NCI-H69 (cell line): ENCODE results near the gene NGB.
A peak's percentile ranks its signal among the peaks of the same experiment; 100 is the strongest.
"Not testable (repeated sequence)": the region's sequence is repeated elsewhere in the genome, so short reads cannot be mapped to it uniquely, and the experiment has no call there.

Source experiments
- DNase-seq: peaks from one replicate; lab custom pipeline; 2025; lab: John Stamatoyannopoulos, UW

NGB gene

DNA sequence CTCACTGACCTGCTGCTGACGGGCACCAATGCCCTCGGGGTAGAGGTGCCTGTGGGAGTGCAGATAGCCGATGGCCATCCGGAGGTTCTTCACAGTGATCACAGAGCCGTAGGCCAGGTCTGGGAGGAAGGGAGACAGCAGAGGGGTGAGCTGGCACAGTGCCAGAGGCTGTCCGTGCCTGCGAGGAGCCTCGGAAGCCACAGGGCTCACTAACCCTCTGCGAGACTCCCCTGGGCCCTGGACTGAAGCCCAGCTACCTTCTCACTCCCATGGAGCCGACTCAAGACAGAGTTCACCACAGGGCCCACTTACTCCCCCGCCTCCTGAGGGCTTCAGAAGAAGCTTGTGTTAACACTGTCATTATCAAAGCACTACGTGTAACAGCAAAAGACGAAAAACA is 25.1 kb upstream of the NGB start:
- no peak for DNase-seq

DNA sequence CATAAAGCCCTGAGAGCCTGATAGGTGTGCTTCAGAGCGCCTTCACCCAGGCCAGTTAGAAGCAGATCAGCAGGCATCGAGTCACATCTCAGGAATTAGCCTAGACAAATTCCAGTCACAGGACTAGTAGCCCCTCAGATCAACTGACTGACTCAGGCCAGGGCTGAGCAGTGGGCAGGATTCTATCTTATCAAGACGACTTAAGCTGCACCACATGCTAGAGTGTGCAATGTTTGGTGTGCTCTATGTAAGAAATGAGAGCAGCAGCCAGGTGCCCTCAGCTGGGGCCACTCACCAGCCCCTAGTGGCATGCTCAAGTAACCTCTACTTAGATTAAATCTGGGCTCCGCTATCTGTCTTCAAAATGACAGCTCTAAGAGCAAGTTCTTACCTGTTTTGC is 19.7 kb upstream of the NGB start:
- no peak for DNase-seq

DNA sequence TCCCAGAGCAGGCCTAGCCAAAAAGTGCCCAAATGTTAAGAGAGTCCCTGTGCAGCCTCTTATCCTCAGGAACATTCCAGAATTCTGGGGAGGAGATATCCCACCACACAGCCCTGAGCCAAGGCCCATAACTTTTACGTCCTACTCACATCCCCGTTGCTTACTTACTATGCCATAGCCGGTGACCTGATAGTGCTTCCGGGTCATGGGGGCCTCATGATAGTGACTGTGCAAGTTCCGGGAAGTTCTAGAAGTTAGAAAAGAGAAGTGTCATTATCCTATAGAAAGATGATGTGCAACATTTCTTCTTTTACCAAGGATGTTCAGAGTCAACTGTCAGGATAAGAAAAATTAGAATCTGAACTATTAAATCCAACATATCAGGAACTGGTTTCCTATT is 15.6 kb upstream of the NGB start:
- no peak for DNase-seq

DNA sequence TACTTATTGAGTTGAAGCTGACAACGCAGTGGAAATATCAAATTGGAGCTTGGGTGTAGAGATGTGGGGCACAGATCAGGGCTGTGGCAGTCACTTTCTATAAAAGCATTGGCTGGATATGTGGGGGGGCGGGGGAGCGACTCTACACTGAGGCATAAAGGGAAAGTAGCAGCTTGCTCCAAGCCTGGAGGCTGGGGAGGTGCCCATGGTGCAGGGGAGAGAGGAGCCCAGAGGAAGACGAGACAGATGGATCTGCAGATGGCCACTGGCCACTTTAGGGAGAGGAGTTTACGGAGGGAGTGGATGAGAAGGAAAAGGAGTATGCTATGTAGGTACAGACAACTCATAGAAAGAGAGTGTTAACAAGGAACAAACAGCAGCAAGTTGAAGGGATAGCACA is 13.5 kb upstream of the NGB start:
- no peak for DNase-seq

DNA sequence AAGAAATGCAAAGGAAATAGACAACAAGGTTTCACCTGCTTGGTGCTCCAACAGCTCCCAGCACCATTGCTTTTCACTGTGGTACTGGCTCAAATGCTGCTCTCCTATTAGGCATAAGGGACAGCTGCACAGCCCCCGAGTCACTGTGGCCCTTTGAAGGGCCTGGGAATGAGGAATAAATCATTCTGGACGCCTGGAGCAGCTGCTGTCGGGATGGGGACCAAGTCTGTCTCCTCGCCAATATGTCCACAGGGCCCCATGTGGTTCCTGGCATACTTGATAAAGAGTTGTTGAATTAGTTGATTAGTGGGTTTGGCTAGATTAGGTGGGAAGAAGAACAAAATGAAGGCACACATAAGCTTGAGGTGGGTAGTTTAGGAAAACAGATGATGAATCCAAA is 13.1 kb upstream of the NGB start:
- DNase-seq = no peak

DNA sequence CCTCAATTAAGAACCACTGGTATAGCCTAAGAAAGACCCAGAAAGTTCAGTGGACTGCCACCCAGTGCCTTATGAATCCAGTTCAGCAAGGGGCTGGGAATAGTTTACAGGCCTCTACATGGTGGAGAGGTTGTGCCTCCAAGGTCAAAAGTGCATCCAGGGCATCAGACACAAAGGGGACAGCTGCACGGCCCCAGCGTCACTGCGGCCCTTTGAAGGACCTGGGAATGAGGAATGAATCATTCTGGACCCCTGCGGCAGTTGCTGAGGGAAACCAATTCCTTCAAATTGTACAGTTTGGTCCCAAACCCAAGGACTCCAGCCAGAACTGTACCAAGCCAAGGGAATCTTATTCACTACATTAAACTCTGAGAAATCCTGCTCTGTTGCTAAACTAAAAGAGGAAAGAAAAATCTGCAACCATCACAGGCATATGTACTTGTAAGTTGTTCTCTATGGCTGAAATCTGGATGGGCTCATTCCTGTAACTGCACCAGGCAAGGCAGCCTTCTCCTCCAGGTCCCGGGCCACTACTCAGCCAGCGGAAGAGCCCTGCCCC is 10.9 kb upstream of the NGB start:
- no peak for DNase-seq

DNA sequence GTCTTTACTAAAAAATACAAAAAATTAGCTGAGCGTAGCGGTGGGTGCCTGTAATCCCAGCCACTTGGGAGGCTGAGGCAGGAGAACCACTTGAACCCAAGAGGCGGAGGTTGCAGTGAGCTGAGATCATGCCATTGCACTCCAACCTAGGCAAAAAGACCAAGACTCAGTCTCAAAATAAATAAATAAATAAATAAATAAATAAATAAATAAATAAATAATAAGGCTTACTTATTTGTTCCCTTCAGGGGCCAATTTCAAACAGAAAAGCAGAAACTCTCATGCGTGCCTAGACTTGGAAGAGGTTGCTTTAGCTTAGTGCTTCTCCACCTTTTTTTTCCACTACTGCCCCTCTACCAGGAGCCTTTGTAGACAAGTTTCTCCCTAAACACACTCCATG is 9.9 kb upstream of the NGB start:
- DNase-seq = not testable (repeated sequence)

DNA sequence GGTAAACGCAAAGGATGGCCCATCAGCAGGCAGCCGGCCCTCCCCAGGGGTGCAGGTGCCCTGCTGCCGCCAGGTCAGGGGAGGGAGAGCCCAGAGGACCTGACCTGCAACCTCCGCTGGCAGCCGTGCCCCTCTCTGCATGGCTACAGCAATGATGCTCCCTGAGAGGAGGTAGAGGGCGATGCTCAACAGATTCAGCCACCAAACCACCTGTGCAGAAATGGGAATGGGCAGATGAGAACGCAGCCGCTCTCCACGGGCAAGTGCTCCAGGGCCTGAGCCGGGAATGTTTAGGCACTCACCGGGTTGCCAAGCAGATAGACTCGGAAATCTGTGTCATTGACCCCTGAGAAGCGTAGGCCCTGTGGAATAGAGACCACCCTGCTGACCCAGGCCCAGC is 8.7 kb upstream of the NGB start:
- DNase-seq = no peak

DNA sequence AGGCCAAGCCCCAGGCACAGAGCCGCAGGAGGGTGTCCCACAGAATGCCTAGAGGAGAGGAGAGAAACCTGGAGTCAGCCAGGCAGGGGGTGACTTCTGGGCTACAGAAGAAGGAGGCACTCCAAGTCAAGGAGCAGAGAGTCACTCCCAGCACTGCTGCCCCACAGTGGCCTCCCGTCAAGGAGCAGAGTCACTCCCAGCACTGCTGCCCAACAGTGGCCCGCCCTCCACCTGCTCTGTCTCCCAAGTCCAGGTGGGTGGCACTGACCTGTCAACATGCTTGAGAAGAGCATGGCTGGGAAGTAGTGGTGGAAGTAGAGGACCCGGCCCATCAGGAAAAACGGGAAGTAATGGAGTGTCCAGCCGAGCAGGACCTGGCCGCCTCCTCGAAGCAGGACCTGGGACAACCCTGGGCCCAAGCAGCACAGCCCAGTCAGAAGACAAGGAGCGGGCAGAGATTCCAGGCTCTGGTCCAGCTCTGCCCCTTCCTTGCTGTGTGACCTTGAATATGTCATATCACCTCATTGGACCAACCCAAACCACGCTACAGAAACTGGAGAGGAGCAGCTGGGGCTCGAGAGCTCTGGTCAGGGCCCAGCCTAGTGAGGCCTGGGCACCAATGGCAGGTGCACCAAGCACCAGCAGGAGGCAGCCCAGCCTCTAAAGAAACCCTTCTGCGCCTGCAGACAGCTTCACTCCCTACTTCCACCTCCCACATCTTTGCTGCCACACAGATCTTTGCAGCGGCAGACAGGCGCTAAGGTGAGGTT is 7.6 kb upstream of the NGB start:
- DNase-seq = no peak

DNA sequence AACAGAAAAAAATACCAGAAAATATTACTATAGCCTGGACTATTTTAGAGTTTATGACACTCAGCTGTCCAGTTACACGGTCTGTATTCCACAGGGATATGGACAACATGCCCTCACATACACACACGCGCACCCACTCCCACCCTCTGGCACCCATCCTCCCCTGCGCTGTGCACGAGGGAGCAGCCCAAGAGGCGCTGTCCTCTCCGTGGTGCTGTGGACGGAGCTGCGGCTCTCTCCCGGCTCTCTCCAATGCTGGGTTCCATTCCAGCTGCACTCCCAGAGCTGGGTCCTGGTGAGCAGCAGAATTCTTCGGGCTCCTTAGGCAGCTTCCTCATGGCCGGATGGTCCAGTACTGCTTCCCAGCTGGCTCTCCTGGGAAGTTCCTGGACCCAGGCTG is 6.0 kb upstream of the NGB start:
- no peak for DNase-seq

DNA sequence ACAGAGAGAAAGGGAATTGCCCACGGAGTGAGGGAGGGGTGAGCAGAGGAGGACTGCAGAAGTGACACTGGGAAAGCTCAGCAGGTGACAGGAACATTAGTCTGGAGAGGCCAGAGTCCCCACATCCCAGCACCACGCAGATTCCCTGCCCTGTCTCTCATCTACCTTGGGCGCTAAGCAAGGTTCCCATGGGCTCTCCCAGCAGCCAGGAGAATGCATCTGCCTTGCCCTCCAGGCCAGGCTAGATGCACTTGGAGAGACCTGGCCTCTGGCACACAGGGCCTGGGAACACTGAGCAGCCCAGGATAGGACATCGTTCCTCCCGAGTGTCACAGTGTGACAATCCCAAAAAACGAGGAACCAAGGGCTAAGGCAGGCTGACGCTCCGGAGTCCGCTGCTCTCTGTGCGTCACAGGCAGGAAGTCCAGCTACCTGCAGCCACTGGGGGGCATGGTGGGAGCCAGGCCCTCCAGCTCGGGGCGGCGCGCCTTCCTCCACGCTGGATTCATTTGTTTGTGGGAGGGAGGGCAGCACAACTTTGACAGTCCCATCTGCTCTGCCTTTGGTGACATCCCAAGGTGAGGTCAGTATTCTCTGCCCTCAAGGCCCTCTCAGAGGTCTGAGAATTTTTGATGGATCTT is 5.4 kb upstream of the NGB start:
- DNase-seq = no peak

DNA sequence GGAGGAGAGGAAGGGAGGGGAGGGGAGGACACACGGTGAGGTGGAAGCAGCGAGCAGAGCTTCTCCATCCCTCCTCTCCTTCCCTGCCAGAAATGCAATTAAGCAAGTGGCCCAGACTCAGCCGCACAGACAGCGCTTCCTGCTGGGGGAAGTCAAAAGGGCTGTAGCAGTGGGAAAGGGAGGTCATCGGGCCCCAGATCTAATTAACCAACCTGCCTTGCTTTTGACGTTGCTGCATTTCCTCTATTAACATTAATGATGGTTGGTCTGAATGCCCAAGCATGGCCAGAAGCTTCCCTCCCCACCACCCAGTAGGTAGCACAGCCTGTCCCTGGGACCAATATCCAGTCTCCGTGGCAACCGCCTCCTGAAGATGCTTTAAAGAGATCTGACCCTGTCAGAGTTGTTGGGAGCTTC is 4.6 kb upstream of the NGB start:
- DNase-seq = peak; percentile 22

DNA sequence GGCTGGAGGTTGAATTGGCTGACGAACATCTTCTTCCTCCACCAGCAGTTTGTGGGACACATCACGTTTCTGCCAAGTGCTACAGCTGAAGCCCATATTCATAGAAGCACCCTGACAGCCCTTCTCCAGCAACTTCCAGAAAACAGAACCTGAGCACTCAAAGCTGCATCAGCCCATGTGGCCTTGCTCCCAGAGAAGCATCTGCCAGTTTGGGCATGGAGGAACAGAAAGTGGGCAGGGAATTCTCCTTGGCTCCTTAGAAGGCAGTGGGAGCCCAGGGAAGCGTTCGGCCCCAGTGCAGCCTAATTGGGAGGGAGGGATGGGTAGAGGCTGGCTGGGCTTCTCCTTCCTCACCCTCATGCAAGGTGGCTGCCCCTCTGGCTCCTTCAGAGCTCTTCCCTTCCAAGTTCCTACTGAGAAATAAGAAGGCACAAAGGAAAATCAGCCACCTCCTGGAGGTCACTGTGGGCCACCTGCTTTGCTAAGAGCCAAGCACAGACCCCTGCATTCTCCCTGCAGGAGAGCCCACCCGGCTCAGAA is 4.1 kb upstream of the NGB start:
- DNase-seq = no peak

DNA sequence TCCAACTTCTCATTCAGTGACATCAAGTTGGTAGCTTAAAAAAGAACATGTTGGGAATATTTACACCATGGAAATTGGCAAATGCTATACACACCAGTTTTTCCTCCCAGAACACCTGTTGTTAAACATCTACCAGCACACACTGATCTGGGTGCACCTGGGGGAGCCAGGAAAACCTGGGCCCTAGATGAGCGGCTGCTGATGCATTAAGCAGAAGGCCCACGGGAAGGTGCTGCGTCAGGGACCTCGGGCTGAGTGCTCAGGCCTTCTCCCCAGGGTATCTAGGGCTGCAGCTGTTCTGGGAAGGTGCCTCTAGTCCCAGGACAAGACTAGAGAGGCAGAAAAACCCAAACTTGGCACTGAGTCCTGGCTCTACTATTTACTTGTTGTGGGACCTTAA is 2.8 kb upstream of the NGB start:
- DNase-seq = no peak

DNA sequence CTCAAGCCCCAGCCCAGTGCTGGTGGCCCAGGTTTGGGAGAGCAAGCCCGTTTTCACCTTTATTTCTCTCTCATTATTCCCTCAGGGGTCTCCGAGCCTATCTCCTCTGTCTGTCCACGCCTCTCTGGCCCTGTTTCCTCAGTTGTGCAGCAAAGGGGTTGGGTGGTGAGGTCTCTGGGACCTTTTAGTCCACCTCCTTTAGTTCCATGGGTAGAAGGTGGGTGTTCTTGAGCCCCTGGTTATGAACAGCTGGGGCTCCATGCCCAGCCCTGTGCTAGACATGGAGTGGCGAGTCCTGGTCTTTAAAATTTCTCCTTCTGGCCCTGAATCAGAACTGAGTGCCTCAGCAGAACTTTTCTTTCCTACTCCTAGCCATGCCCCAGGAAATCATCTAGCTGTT is 1.3 kb upstream of the NGB start:
- no peak for DNase-seq

DNA sequence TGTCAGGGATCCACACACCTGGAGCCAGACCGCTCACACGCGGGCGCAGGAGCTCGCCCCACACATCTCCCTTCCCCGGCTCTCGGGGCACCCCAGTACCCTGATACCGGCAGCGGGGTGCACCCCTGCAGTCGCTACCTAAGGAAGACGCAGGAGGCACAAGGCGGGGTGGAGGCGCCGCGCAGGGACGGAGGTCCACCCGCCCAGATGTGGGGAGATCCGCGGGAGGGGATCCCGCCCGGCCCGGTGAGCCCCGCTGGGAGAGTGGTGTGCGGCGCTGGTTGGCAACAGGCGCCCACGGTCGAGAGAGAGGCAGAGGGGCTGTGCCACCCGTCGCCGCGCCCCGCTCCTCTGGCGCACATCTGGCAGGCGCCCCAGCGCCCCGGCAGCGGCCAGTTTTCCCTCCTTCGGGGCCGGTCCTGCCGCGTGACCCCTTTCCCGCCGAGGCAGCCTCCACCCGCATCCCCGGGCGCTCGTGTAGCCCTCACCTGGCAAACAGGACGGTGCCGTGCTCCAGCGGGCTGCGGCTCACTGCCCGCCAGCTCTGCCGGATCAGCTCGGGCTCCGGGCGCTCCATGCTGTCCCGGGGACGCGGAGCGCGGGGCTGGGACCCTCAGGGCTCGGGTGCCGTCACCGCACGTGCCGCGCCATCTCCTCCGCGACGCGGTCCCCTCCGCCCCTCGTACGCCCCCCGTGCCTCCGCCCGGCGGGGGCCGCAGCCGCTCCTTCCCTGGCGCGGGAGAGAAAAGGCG is 469 bp downstream of the NGB start:
- DNase-seq = peak; percentile 73

DNA sequence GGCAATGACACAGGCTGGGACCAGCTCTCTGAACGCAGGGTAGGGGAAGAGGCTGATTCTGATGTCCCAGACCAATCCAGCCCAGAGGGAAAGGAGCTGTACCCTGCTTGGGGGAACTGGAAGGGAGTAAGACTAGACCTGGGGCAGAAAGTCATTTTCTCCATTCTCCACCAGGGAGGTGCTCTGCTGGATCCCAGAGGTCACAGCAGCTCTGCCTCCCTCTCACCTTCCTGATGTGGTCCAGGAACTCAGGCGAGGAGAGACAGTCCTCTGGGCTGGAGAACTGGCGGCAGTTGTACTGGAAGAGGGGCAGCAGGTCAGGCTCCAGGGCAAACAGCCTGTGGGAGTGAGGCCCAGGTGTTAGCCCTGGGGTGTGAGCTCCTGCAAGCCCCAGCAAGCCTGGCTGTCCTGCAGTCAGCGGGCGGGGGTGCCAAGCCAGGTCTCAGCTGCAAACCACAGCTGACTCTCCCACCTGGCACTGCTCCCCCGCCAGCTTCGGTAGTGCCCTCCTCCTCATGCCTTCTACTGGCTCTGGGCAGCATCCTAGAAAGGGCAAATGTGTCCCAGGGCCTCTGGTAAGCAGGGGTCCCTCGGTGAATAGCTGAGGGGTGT is 1.9 kb downstream of the NGB start:
- DNase-seq = peak; percentile 95

DNA sequence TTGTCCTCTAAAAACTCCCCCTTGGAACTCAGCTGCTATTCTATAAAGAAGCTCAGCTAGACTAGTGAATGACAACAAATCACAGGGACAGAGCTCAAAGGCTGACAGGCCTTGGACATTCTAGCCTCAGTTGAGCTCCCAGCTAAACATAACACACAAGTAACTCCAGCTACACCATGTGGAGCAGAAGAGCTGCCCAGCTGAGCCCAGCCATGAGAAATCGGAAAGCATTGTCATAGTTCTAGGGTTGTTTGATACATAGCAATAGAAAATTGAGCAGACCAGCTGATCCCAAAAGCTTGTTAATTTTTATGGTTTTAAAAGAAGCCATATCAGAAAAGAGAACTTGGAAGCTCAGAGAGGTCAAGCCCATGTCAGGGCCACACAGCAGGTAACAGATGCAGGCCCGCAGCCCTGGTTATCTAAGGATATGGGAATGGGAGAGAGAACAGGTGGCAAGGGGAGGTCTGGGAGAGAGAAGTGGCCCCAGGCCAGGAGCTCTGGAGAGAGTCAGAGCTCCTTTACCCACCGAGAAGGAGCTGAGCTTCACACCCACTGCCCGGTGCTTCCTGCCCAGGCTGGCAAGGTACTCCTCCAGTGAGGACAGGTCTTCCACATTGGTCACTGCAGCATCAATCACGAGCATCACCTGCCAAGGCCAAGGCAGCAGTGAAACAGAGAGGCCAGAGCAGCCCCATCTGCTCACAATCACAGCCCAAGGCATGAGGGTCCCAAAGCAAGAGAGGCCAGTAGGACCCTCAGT is 2.9 kb downstream of the NGB start:
- DNase-seq = peak; percentile 45

DNA sequence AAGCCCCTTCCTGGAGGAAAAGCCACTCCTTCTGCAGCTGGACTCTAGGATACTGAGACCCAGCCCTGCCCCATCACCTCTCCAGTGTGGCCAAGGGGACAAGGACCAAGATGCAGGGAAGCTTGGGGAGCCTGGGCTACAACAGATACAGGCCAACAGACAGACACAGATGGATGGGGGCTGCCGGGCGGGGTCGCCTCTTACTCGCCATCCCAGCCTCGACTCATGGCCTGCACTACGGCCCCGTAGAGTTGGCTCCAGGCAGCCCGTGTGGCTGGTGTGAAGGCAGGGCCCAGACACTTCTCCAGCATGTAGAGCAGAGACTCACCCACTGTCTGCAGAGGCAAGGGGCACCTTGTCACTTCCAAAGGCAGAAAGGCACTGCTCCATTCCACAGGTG is 4.7 kb downstream of the NGB start:
- no peak for DNase-seq

DNA sequence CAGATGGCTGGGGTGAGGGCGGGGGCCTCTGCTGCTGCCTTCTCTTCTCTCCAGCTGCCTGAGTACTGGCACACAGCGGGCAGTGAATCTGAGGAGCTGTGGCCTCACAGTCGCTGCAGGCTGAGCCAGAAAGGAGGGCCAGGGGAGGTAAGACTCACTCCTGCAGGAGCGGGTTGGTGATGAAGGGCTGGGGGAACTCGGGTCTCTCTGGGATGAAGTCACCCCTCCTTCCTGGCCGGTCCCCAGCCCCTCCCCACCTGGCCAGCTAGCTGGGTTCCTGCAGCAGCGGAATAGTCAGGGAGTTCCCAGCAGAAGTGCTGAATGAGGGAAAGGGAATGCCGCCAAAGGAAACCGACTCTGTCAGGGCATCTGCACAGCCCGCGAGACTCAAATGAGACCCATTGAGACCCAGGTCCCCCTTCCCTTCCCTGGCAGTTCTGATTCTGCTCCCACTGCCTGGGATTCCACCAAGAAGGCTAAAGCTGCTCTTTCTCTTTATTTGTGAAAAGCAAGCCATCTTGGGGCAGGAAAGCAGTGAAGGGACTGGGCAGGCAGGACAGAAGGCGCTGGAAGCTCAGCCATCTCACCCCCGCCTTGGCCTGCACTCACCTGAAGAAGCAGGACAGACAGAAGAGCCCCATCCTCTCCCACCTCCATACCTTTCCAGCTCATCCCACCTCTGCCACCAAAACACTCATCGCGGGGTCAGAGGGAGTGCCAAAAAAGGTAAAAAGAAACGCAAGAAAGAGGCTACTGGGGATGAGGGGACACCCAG is 5.3 kb downstream of the NGB start:
- DNase-seq = no peak

DNA sequence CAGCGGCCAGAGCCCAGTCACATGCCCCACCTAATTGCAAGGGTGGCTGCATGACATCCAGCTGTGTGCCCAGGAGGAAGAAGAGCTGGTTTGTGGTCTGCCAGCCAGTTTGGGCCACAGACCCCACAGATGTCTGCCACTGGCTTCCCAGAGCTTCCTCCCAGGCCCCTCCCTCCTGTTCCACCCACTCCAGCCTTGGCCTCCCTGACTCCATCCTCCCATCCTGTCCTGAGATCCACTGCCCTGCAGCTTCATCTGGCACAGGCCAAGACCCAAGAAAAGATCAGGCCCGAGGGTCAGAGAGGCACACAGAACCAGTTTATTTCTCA is 5.9 kb downstream of the NGB start:
- DNase-seq = no peak
